ENCODE results near the gene ERO1B.
A peak's percentile ranks its signal among the peaks of the same experiment; 100 is the strongest.

The ERO1B gene

DNA sequence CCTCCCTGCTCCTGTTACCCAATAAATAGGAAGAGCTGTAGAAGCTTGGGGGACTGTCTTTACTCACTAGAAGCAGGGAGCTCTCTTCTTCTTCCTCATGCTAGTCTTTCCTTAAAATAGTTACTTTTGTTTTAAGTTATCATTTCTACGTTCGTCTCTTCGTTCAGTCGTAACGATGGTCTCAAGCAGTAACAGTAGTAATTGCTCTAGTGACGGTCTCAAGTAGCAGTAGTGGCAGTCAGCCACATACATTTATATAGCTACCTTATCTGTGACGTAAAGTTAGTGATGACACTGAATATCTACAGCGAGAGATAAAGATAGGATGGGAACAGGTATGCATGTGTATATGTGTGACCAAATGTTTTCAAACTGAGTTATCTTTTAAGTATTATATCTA lies 15.4 kb upstream of the ERO1B start:
- DNase-seq: no peak

- DNase-seq: no peak
Observed at GRCh38 chr1:236292425-236292824, 10.7 kb upstream of the ERO1B start.

- no peak for DNase-seq
Observed at GRCh38 chr1:236289492-236290131, 7.9 kb upstream of the ERO1B start.

GRCh38 chr1:236288620-236288976 lies 6.8 kb upstream of the ERO1B start:
- no peak for DNase-seq

- DNase-seq: no peak
Observed at GRCh38 chr1:236287757-236288619, 6.2 kb upstream of the ERO1B start.

DNA sequence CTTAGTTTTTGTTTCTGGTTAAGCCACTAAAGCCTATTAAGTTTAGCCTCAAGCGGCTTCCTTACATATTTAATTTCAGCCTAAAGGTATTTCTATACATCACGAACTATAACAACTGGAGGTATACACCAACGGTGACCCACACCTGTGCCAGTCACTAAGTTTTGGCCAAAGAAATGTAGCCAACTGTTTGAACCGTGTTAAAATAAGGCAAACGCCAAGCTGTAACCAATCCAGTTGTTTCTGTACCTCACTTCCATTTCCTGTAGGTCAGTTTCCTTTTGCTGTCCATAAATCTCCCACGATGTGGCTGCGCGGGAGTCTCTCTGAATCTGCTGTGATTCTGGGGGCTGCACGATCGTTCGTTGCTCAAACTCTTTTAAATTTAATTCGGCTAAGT lies 5.6 kb upstream of the ERO1B start:
- DNase-seq: no peak

- DNase-seq: no peak
Observed at GRCh38 chr1:236284291-236284721, 2.5 kb upstream of the ERO1B start.

GRCh38 chr1:236282719-236283118 lies 961 bp upstream of the ERO1B start:
- DNase-seq: no peak

- DNase-seq: no peak
Observed at GRCh38 chr1:236282425-236282716, 613 bp upstream of the ERO1B start.

DNA sequence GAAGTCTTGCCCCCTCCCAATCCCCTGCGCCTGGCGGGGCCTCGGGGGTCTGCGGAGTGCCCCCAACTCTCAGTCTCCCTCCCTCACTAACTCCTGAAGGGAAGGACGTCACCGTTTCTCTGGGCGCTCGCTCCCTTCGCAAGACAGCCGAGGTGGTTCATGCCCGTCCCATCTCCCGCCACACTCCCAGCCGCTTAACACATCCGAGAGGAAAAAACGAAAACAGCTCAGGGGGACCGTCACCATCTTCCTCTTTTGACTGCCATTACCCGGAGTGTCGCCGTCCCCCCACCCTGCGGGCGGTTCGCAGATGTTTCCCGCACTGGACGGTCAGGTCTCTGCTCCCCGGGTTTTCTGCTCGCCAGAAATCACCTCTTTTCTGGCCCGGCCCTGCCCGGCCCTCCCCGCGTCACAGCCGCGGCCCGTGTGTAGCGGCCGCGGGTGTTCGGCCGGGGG lies 532 bp downstream of the ERO1B start:
- no peak for DNase-seq

DNA sequence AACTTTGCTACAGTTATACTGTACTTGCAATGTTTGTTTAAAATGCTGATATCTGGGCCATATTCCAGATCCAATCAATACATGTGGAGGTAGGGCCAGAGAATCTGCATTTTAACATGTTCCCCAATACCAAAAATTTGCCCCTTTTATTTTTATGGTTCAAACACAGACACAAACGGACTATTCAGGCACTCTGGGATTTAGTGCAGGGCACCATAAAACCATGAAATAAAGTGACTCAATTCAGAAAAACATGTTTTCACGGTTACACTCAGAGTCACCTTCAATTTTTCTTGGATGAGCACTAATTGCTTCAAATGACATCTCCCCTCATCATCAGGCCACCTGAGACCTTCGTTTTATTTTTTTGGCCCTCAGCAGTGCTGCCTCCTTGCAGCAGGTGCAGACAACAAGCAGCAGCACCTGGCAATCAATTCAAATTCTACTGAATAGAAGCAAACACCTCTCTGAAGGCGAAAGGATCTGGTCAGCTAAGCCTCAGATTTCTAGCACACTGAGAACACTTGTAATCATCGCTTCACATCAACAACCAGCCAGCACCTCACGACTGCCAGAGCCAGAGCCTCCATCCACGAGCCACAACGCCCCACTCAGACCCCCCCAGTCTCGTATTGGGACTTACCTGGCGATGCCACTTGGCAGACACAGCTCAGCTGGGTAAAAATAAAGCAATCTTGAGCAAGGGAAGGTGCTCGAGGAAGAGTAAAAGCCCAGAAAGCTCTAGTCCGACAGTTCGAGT lies 1.1 kb downstream of the ERO1B start:
- DNase-seq: peak; percentile 66

DNA sequence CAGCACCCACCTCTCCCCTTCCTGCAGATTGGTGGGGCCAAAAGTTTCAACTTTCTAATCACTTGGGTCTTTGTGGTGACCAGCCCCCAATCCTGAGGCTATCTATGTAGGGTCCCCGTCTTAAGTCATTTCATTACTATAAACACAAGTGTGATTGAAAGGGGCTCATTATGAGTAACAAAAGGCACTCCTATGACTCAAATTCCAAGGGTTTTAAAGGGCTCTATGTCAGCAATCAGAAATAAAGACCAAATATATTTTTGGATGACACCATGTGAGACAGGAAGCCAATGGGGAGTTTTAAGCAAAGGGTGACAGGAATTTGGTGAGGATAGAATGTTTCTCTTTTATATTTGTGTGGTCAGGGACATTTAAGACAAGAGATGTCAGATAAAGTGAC lies 6.2 kb downstream of the ERO1B start:
- DNase-seq: no peak

GRCh38 chr1:236275061-236275460 lies 6.7 kb downstream of the ERO1B start:
- DNase-seq: no peak

DNA sequence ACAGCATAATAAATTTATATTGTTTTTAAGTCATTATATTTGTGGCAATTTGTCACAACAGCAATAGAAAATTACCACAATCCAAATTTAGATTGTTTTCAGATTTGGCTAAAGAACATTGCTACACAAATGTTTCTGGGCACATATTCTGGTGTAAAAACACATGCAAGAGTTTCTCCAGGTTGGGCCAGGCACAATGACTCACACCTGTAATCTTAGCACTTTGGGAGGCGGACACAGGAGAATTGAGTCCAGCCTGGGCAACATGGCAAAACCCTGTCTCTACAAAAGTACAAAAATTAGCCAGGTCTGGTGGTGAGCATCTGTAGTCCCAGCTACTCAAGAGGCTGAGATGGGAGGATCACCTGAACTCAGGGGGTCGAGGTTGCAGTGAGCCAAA lies 8.4 kb downstream of the ERO1B start:
- no peak for DNase-seq

DNA sequence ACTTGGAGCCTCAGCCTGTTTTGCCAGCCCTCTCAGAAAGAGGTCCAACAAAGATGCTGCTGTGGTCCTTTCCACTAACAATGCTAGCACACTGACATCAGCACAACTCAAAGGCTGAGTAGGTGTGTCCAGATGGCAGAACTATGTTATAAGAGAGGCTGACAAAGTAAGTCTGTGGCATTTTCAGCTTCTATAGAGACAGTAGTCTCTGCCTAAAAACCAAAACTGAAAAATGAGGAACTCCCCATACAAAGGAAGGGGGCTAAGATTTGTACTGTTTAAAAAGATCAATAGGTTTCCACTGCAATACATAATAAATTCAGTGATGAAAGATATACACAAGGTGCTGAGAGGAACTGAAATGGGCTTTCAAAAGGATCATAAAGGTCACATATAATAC lies 12.3 kb downstream of the ERO1B start:
- no peak for DNase-seq

DNA sequence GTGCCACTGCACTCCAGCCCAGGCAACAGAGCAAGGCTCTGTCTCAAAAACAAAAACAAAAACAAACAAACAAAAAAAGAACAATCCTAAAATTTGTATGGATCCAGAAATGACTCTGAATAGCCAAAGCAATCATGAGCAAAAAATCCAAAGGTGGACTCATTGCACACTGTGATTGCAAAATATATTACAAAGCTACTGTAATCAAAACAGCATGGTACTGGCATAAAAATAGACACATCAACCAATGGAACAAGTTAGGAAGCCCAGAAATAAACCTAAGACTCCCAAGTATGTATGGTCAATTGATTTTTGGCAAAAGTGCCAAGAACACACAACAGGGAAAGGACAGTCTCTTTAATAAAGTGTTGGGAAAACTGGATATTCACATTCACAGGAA lies 19.9 kb downstream of the ERO1B start:
- no peak for DNase-seq

DNA sequence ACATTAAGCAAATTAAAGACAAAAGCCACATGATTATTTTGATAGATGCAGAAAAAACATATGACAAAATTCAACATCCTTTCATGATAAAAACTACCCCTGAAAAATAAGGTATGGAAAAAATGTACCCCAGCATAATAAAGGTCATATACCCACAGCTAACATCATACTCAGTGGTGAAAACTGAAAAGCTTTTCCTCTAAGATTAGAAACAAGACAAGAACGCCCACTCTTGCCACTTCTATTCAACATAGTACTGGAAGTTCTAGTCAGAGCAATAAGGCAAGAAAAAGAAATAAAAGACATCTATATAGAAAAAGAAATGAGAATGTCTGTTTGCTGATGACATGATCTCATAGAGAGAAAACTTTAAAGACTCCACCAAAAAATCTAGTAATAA lies 20.7 kb downstream of the ERO1B start:
- DNase-seq: no peak

DNA sequence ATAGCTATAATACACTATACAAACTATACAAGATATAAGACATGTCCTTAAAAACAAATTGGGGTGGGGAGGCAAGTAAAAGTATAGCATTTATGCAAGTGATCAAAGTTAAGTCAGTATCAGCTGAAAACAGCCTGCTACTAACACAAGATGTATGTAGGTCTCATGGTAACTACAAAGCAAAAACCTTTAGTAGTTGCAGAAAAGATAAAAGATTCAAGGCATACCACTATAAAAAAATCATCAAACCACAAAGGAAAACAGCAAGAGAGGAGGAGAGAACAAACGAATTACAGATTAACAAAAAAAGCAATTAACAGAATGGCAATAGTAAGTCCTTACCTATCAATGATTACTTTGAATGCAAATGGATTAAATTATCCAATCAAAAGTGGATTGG lies 22.7 kb downstream of the ERO1B start:
- DNase-seq: no peak

DNA sequence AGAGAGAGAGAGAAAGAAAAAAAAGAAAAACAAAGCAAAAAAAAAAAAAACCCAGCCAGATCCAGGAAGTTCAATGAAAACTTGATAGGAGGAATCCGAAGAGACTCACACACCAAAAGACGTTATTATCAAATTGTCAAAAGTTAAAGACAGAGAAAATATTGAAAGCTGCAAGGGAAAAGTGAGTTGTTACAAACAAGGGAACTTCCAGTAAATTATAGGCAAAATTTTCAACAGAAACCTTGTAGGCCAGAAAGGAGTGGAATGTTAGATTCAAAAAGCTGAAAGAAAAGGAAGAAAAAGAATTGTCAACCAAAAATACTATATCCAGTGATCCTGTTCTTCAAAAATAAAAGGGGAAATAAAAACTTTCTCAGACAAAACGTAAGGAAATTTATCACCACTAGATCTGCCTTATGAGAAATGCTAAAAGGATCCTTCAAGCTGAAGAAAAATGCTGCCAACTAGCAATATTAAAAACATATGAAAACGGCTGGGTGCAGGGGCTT lies 23.6 kb downstream of the ERO1B start:
- DNase-seq: no peak

DNA sequence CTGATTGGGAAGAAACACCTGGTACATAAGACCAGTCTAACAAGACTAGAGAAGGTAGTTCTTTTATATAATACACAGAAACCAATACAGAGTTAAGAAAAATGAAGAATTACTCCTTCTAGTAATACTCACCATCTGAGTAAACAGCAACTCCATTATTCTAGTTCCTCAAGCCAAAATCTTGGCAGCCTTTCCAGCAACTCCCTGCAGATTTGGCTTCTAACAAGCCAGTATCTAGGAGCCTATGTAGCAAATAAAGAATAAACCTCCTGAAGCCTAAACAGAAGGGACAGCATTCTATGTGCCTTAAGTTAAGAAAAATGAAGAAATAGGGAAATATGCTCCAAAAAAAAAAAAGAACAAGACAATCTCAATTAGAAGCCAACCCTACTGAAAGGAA lies 24.5 kb downstream of the ERO1B start:
- DNase-seq: no peak

- no peak for DNase-seq
Observed at GRCh38 chr1:236253918-236254637, 27.7 kb downstream of the ERO1B start.

GRCh38 chr1:236253119-236253518 lies 28.6 kb downstream of the ERO1B start:
- DNase-seq: no peak

- no peak for DNase-seq
Observed at GRCh38 chr1:236251587-236251986, 30.2 kb downstream of the ERO1B start.
